HepG2 (cell line): ENCODE data around the gene IGSF8. TPM values are rescaled to one million over a fixed set of nuclear protein-coding genes. Genes with fewer than 3 reads are reported as not detected.

Experiments used
- ATAC-seq: fragments of 200-7000 bp; cut with Tn5 transposase; 3 replicates; pipeline ENCODE4 v1.9.1; 2020; ENCODE audit warnings: mild to moderate bottlenecking, moderate library complexity
- BruUV-seq: library from RNA; stranded (reverse); fragments of 400-500 nt; replicated peaks from 2 replicates; lab custom pipeline; 2021; lab: Mats Ljungman, UMichigan
- CTCF ChIA-PET: fragments of 300-600 bp; formaldehyde crosslinking; extraction: SDS; loops from one replicate; lab custom pipeline; 2021; ENCODE audit warnings: low total read pairs, inconsistent platforms, low intra/inter-chr PET ratio; lab: Yijun Ruan, JAX
- POLR2A ChIA-PET: fragments of 350-600 bp; sonication (Branson Sonifier 250); formaldehyde crosslinking; loops from one replicate; lab custom pipeline; 2020; ENCODE audit warnings: antibody characterized with exemption, inconsistent platforms; lab: Yijun Ruan, JAX
- DNase-seq: peaks from one replicate; pipeline ENCODE4 v3.0.0-alpha.2; 2015; ENCODE audit warnings: low spot score
- FAIRE-seq: peaks from 3 replicates; lab custom pipeline; 2011; peaks lifted over from hg19 to GRCh38; lab: Jason Lieb, UNC
- H2AFZ ChIP-seq: one replicate; pipeline ENCODE4 v1.6.1; 2011; ENCODE audit warnings: low read length, inconsistent platforms
- H3K27ac ChIP-seq: fragments of 300-600 bp; 3 replicates; pipeline ENCODE4 v1.8.0; 2011; ENCODE audit warnings: mixed run types, mild to moderate bottlenecking, mixed read lengths, low read length, inconsistent platforms; ENCODE audit not compliant: insufficient read depth; ENCODE audit errors: extremely low read length
- H3K27me3 ChIP-seq, 2 experiments: fragments of 200-600 bp in 1 of 2; 2 replicates in 1 of 2; 3 replicates in 1 of 2; pipeline versions ENCODE4 v1.6.0 to v1.8.0; 2011; ENCODE audit warnings: low read length in 2 of 2, mild to moderate bottlenecking in 2 of 2, moderate library complexity in 2 of 2, inconsistent platforms in 1 of 2; ENCODE audit not compliant: insufficient read depth in 2 of 2, control insufficient read depth in 1 of 2
- H3K36me3 ChIP-seq, 2 experiments: fragments of 200-600 bp in 1 of 2; replicated peaks in 1 of 2; 2 replicates in 1 of 2; 3 replicates in 1 of 2; pipeline versions ENCODE4 v1.5.1 to v1.8.0; 2011; ENCODE audit warnings: low read length in 2 of 2, inconsistent platforms in 1 of 2; ENCODE audit not compliant: insufficient read depth in 2 of 2, control insufficient read depth in 1 of 2
- H3K4me1 ChIP-seq: 2 replicates; pipeline ENCODE4 v1.5.1; 2012; ENCODE audit warnings: low read length, inconsistent platforms; ENCODE audit not compliant: insufficient read depth
- H3K4me2 ChIP-seq: 2 replicates; pipeline ENCODE4 v1.6.0; 2011; ENCODE audit warnings: low read depth, low read length, inconsistent platforms
- H3K4me3 ChIP-seq, 3 experiments: fragments of 200-600 bp in 1 of 3; sonication (generic), shearing (Covaris generic) in 1 of 3; replicated peaks in 1 of 3; 2 replicates each; pipeline ENCODE4 v1.5.1; 2011 to 2016; ENCODE audit warnings: low read length in 3 of 3, inconsistent platforms in 2 of 3, low read depth in 2 of 3, mild to moderate bottlenecking in 2 of 3, control low read depth in 1 of 3, mixed read lengths in 1 of 3; ENCODE audit not compliant: insufficient read depth in 1 of 3
- H3K79me2 ChIP-seq: one replicate; pipeline ENCODE4 v1.6.1; 2011; ENCODE audit warnings: low read length, inconsistent platforms; ENCODE audit not compliant: insufficient read depth
- H3K9ac ChIP-seq: 2 replicates; pipeline ENCODE4 v1.6.0; 2011; ENCODE audit warnings: mild to moderate bottlenecking, low read depth, low read length, inconsistent platforms; ENCODE audit not compliant: insufficient read depth
- H3K9me3 ChIP-seq: 2 replicates; pipeline ENCODE4 v1.5.1; 2012; ENCODE audit warnings: mild to moderate bottlenecking, low read length
- H4K20me1 ChIP-seq: 2 replicates; pipeline ENCODE4 v1.6.0; 2011; ENCODE audit warnings: inconsistent platforms, mild to moderate bottlenecking, low read length, moderate library complexity; ENCODE audit not compliant: insufficient read depth
- AGO2 ChIP-seq: fragments of 200-400 bp; formaldehyde crosslinking; optimal IDR thresholded peaks from 2 replicates; pipeline ENCODE3; 2017; ENCODE audit warnings: mild to moderate bottlenecking, low read depth, low read length, moderate library complexity
- JUND ChIP-seq: sonication (generic); formaldehyde crosslinking; IDR thresholded peaks from 2 replicates; pipeline ENCODE4 v1.8.0; 2022; ENCODE audit warnings: mild to moderate bottlenecking, missing genetic modification reagents
- NCOA5 ChIP-seq: sonication (generic); formaldehyde crosslinking; IDR thresholded peaks from 2 replicates; pipeline ENCODE4 v1.4.0; 2020; ENCODE audit warnings: missing genetic modification reagents
- POLR2AphosphoS2 ChIP-seq: IDR thresholded peaks from 2 replicates; pipeline ENCODE4 v1.6.1; 2011; ENCODE audit warnings: low read depth, low read length, improper control_type of control experiment
- SP5 ChIP-seq: IDR thresholded peaks from 2 replicates; pipeline ENCODE4 v1.6.1; 2016; ENCODE audit warnings: low read depth, borderline replicate concordance
- ZNF296 ChIP-seq: sonication (generic); formaldehyde crosslinking; conservative IDR thresholded peaks from 2 replicates; pipeline ENCODE4 v1.5.0; 2020; ENCODE audit warnings: mild to moderate bottlenecking, missing genetic modification reagents
- ZNF543 ChIP-seq: sonication (generic); formaldehyde crosslinking; IDR thresholded peaks from 2 replicates; pipeline ENCODE4 v1.4.0; 2020; ENCODE audit warnings: mild to moderate bottlenecking, missing genetic modification reagents
- ZNF619 ChIP-seq: sonication (generic); formaldehyde crosslinking; IDR thresholded peaks from 2 replicates; pipeline ENCODE4 v1.4.0; 2020; ENCODE audit warnings: mild to moderate bottlenecking, missing genetic modification reagents
- ZNF724P ChIP-seq: sonication (generic); formaldehyde crosslinking; IDR thresholded peaks from 2 replicates; pipeline ENCODE4 v1.8.0; 2022; ENCODE audit warnings: missing genetic modification reagents, borderline replicate concordance
- ZNF75D ChIP-seq: sonication (generic); formaldehyde crosslinking; IDR thresholded peaks from 2 replicates; pipeline ENCODE4 v1.8.1; 2023; ENCODE audit warnings: missing genetic modification reagents, mild to moderate bottlenecking, borderline replicate concordance
- ZNF839 ChIP-seq: sonication (generic); formaldehyde crosslinking; IDR thresholded peaks from 2 replicates; pipeline ENCODE4 v1.4.0; 2020; ENCODE audit warnings: missing genetic modification reagents, mild to moderate bottlenecking, borderline replicate concordance
- WGBS: methylation state at CpG from one replicate; pipeline ENCODE4 v1.1.6; 2017; ENCODE audit warnings: low lambda C conversion rate; 5-methylcytosine and 5-hydroxymethylcytosine counted together
- in situ Hi-C: cut with HindIII; loops from 2 replicates; pipeline ENCODE4 v1.10.0; 2017; ENCODE audit warnings: low pct_unique_long_range_greater_than_20kb; ENCODE audit not compliant: extremely low pct_ligation_motif_present
- intact Hi-C: fragments of 100-400 bp; cut with micrococcal nuclease; formaldehyde crosslinking; loops from one replicate; pipeline ENCODE4 v1.10.0; 2022; ENCODE audit not compliant: unreplicated experiment
- polyA plus RNA-seq, 8 experiments: library from polyadenylated mRNA; depleted of rRNA in 3 of 8; stranded (reverse) in 7 of 8; unstranded in 1 of 8; fragments of >200 nt; fragmentation: Illumina TruSeq in 4 of 8; extraction: Trizol in 4 of 8; gene quantifications; 2 replicates each; pipeline versions ENCODE4 v1.2.1 to v1.2.3, GENCODE V29; 2011 to 2016; ENCODE audit warnings: low read depth in 4 of 8, missing spikeins in 1 of 8, mixed read lengths in 1 of 8; ENCODE audit not compliant: insufficient read depth in 1 of 8
- total RNA-seq, 5 experiments: library from RNA; depleted of rRNA; stranded (reverse); fragments of >200 nt; fragmentation: Illumina TruSeq; extraction: Trizol; gene quantifications; 2 replicates each; pipeline ENCODE4 v1.2.3, GENCODE V29; 2016; ENCODE audit warnings: low read depth in 1 of 5
- TF ChIP-seq, protein P1 (sequence below): IDR thresholded peaks from 2 replicates; pipeline ENCODE4 v1.6.1; 2016; ENCODE audit warnings: low read depth, missing genetic modification reagents, missing compliant biosample characterization
- TF ChIP-seq, protein P2 (sequence below): sonication (generic); formaldehyde crosslinking; IDR thresholded peaks from 2 replicates; pipeline ENCODE4 v1.5.1; 2020; ENCODE audit warnings: missing genetic modification reagents, mild to moderate bottlenecking, borderline replicate concordance

The IGSF8 gene
- total and polyA plus RNA-seq, 2 of the 13 experiments (the other 11 are each of a cell fraction or from before 2014, with no cell fraction given): 24.0 to 41.0 TPM

DNA sequence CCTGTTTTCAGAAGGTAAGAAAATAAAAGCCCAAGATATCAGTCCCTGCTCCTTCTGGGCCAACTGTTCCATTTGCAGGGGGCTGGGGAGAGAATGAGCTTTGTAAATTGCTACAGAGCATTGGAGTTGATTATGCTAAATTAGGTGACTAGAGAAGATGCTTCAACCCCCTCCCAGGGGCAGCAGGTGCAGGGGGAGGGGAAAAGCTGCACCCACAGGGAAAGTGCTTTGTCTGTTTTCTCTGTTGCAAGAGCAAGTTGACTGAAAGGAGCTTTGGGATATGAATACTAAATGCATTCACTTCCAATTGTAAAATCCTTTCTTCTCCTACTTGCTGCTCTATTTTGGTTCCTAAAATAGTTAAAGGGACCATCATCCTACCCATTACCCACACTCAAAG lies 50.1 kb downstream of the IGSF8 start (continued):
- TF ChIP-seq, protein P1, sequence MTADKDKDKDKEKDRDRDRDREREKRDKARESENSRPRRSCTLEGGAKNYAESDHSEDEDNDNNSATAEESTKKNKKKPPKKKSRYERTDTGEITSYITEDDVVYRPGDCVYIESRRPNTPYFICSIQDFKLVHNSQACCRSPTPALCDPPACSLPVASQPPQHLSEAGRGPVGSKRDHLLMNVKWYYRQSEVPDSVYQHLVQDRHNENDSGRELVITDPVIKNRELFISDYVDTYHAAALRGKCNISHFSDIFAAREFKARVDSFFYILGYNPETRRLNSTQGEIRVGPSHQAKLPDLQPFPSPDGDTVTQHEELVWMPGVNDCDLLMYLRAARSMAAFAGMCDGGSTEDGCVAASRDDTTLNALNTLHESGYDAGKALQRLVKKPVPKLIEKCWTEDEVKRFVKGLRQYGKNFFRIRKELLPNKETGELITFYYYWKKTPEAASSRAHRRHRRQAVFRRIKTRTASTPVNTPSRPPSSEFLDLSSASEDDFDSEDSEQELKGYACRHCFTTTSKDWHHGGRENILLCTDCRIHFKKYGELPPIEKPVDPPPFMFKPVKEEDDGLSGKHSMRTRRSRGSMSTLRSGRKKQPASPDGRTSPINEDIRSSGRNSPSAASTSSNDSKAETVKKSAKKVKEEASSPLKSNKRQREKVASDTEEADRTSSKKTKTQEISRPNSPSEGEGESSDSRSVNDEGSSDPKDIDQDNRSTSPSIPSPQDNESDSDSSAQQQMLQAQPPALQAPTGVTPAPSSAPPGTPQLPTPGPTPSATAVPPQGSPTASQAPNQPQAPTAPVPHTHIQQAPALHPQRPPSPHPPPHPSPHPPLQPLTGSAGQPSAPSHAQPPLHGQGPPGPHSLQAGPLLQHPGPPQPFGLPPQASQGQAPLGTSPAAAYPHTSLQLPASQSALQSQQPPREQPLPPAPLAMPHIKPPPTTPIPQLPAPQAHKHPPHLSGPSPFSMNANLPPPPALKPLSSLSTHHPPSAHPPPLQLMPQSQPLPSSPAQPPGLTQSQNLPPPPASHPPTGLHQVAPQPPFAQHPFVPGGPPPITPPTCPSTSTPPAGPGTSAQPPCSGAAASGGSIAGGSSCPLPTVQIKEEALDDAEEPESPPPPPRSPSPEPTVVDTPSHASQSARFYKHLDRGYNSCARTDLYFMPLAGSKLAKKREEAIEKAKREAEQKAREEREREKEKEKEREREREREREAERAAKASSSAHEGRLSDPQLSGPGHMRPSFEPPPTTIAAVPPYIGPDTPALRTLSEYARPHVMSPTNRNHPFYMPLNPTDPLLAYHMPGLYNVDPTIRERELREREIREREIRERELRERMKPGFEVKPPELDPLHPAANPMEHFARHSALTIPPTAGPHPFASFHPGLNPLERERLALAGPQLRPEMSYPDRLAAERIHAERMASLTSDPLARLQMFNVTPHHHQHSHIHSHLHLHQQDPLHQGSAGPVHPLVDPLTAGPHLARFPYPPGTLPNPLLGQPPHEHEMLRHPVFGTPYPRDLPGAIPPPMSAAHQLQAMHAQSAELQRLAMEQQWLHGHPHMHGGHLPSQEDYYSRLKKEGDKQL (CRISPR knock-in tag): no peak
- TF ChIP-seq ZNF75D (CRISPR knock-in tag): no peak
- TF ChIP-seq ZNF619 (CRISPR knock-in tag): no peak

DNA sequence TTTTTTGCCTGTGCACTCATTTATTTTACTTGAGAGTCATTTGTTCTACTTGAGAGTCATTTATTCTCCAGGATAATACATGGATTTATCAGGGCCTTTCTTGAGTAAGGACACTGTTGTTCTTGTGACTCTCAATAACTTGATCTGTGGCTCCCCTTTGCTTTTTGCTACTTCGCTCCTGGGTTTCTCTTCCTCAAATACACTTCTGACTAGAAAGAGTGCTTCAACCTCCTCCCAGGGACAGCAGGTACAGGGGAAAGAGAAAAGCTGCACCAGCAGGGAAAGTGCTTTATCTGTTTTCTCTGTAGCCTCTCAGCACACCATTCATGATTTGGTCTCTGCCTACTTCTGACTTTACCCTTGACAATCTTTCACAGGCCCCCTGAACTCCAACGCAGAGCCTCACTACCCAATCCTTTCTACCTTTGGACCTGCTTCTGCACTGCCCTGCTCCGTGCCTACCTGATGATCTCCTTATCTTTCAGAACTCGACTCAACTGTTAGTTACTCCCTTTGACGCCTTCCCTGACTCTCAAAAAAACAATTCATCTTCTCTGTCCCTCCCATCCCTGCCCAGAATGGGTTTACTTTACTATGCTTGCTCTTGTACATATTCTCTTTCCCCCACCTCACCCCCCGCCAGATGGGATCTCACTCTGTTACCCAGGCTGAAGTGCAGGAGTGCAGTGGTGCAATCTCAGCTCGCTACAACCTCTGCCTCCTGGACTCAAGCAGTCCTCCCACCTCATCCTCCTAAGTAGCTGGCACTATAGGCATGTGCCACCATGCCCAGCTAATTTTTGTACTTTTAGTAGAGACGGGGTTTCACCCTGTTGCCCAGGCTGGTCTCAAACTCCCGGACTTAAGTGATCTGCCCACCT lies 51.1 kb downstream of the IGSF8 start:
- ATAC-seq (peak; percentile 69), DNase-seq (peak; percentile 61), FAIRE-seq (peak; percentile 72)
- 24% methylated on average over 9 of the region's 9 CpGs for WGBS
- no peaks in the 10 kb centered on the region for H3K9me3 ChIP-seq
- H3K27ac ChIP-seq: peak overlapping the region; percentile 64
- H3K79me2 ChIP-seq: no peaks in the 10 kb centered on the region
- CTCF ChIA-PET: interaction anchor here (2.0 to 4.4 kb wide), 3 partner anchors 32 to 38 kb away, joined by 7 to 29 read pairs (median 11); no protein-coding TSS in a partner anchor
- no TSS peak for BruUV-seq
- H3K4me2 ChIP-seq: peak overlapping the region; percentile 78
- H3K36me3 ChIP-seq: peaks cover 0 to under 1% of the 10 kb centered on the region in 2 experiments; a peak in 1 of 5 replicates
- peak overlapping the region in 2 of 3 experiments; percentile 24 to 53; a peak in 4 of 6 replicates for H3K4me3 ChIP-seq
- peak overlapping the region; percentile 37 for H2AFZ ChIP-seq
- peaks cover 87% of the 10 kb centered on the region for H3K4me1 ChIP-seq
- in situ Hi-C loops (loop anchor here (5.0 kb wide), 1 partner anchor 35 kb away; the partner anchor contains the start of gene KCNJ9), intact Hi-C loops (no loop called here)
- peak overlapping the region; percentile 48 for H3K9ac ChIP-seq
- H3K27me3 ChIP-seq: no peaks in the 10 kb centered on the region
- POLR2A ChIA-PET: interaction anchor here (1.0 to 2.2 kb wide), 8 partner anchors 15 to 215 kb away, joined by 5 to 14 read pairs (median 8); partner anchors contain the start of genes DCAF8, IGSF8, KCNJ10 and PIGM
- H4K20me1 ChIP-seq: no peaks in the 10 kb centered on the region
- TF ChIP-seq ZNF839 (no peak), AGO2 (no peak), POLR2AphosphoS2 (no peak), JUND (CRISPR knock-in tag) (no peak), ZNF543 (no peak), ZNF724P (no peak), NCOA5 (no peak), ZNF296 (CRISPR knock-in tag) (no peak), SP5 (CRISPR knock-in tag) (peak; percentile 40; the same call in 1 of the 2 replicates)
- TF ChIP-seq, protein P2, sequence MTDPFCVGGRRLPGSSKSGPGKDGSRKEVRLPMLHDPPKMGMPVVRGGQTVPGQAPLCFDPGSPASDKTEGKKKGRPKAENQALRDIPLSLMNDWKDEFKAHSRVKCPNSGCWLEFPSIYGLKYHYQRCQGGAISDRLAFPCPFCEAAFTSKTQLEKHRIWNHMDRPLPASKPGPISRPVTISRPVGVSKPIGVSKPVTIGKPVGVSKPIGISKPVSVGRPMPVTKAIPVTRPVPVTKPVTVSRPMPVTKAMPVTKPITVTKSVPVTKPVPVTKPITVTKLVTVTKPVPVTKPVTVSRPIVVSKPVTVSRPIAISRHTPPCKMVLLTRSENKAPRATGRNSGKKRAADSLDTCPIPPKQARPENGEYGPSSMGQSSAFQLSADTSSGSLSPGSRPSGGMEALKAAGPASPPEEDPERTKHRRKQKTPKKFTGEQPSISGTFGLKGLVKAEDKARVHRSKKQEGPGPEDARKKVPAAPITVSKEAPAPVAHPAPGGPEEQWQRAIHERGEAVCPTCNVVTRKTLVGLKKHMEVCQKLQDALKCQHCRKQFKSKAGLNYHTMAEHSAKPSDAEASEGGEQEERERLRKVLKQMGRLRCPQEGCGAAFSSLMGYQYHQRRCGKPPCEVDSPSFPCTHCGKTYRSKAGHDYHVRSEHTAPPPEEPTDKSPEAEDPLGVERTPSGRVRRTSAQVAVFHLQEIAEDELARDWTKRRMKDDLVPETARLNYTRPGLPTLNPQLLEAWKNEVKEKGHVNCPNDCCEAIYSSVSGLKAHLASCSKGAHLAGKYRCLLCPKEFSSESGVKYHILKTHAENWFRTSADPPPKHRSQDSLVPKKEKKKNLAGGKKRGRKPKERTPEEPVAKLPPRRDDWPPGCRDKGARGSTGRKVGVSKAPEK (CRISPR knock-in tag): no peak
